ENCODE data around the gene HELZ2. TPM values are rescaled to one million over a fixed set of nuclear protein-coding genes. Genes with fewer than 3 reads are reported as not detected.
"Not testable (repeated sequence)": the region's sequence is repeated elsewhere in the genome, so short reads cannot be mapped to it uniquely, and the experiment has no call there.

Gene HELZ2
- total RNA-seq, 1 donor from 2014 or later = 179 TPM

- DNase-seq (ENCODE audit: extremely low read depth, low read depth, low spot score) = no peak
These were observed 6.9 kb upstream of the HELZ2 start for GRCh38 chr20:63580796-63581461.

GRCh38 chr20:63579017-63579694 lies 5.1 kb upstream of the HELZ2 start:
- DNase-seq (ENCODE audit: extremely low read depth, low read depth, low spot score) = no peak

GRCh38 chr20:63578224-63579016 lies 4.4 kb upstream of the HELZ2 start:
- no peak for DNase-seq (ENCODE audit: extremely low read depth, low read depth, low spot score)

GRCh38 chr20:63577317-63577894 lies 3.4 kb upstream of the HELZ2 start:
- DNase-seq (ENCODE audit: extremely low read depth, low read depth, low spot score) = no peak

GRCh38 chr20:63576311-63576710 lies 2.3 kb upstream of the HELZ2 start:
- DNase-seq (ENCODE audit: extremely low read depth, low read depth, low spot score) = no peak

GRCh38 chr20:63574829-63575743 lies 1.0 kb upstream of the HELZ2 start:
- DNase-seq (ENCODE audit: extremely low read depth, low read depth, low spot score) = no peak

- no peak for DNase-seq (ENCODE audit: extremely low read depth, low read depth, low spot score)
These were observed 350 bp downstream of the HELZ2 start for GRCh38 chr20:63573647-63574131.

GRCh38 chr20:63572788-63573646 lies 1.0 kb downstream of the HELZ2 start:
- DNase-seq (ENCODE audit: extremely low read depth, low read depth, low spot score) = no peak

- DNase-seq (ENCODE audit: extremely low read depth, low read depth, low spot score) = no peak
These were observed 1.8 kb downstream of the HELZ2 start for GRCh38 chr20:63572071-63572787.

GRCh38 chr20:63571087-63571478 lies 3.0 kb downstream of the HELZ2 start:
- DNase-seq (ENCODE audit: extremely low read depth, low read depth, low spot score) = not testable (repeated sequence)

- DNase-seq (ENCODE audit: extremely low read depth, low read depth, low spot score) = no peak
These were observed 3.6 kb downstream of the HELZ2 start for GRCh38 chr20:63570281-63571086.

- no peak for DNase-seq (ENCODE audit: extremely low read depth, low read depth, low spot score)
These were observed 4.8 kb downstream of the HELZ2 start for GRCh38 chr20:63568986-63569949.

- DNase-seq (ENCODE audit: extremely low read depth, low read depth, low spot score) = no peak
These were observed 5.7 kb downstream of the HELZ2 start for GRCh38 chr20:63568170-63568981.

GRCh38 chr20:63567386-63568169 lies 6.5 kb downstream of the HELZ2 start:
- no peak for DNase-seq (ENCODE audit: extremely low read depth, low read depth, low spot score)

GRCh38 chr20:63567136-63567385 lies 7.0 kb downstream of the HELZ2 start:
- DNase-seq (ENCODE audit: extremely low read depth, low read depth, low spot score) = no peak
